ENCODE measurements around the gene EML5. TPM values are rescaled to one million over a fixed set of nuclear protein-coding genes. Genes with fewer than 3 reads are reported as not detected.

EML5 gene
- total RNA-seq, 1 experiment from 2014 or later, result 0.32 TPM

GRCh38 chr14:88562831-88563686 is 229.7 kb downstream of the EML5 start, which contains the start of gene ZC3H14:
Gene ZC3H14, plus strand, starts transcription at chr14:88563037. Its CDS starts 97 bp downstream, at chr14:88563134.
- CTCF ChIA-PET, result no interaction called here
- Histone ChIP-seq H3K9me3 (ENCODE audit: low read depth, low read length, poor library complexity, severe bottlenecking) (no peaks in the 10 kb centered on the region), H3K36me3 (ENCODE audit: insufficient read depth, low read length, poor library complexity, severe bottlenecking) (peaks cover 14% of the 10 kb centered on the region), H3K27ac (ENCODE audit: low read depth, low read length, poor library complexity, severe bottlenecking) (peak within 1 kb of the TSS; percentile 95), H3K4me3 (ENCODE audit: low read depth, low read length, poor library complexity, severe bottlenecking) (peak within 1 kb of the TSS; percentile 94), H3K4me1 (ENCODE audit: insufficient read depth, low read length, poor library complexity, severe bottlenecking) (peaks cover 4% of the 10 kb centered on the region), H3K27me3 (replicated peaks; ENCODE audit: insufficient read depth, low read depth, low read length, poor library complexity) (no peaks in the 10 kb centered on the region)
- POLR2A ChIA-PET (ENCODE audit: low non-redundant PET), result no interaction called here
- no TSS peak for BruUV-seq (replicated peaks)
- intact Hi-C loops (cut with micrococcal nuclease; ENCODE audit: unreplicated experiment), result loop anchor here (2.0 kb wide), 1 partner anchor 374 kb away; no protein-coding TSS in a partner anchor
- DNase-seq (ENCODE audit: low spot score), result peak; percentile 94
- TF ChIP-seq EZH2 (IDR thresholded peaks at IDR 0.05; ENCODE audit: borderline replicate concordance, low read depth, low read length, poor library complexity, severe bottlenecking) (no peak), CTCF (conservative IDR thresholded peaks at IDR 0.05; ENCODE audit: low read depth, low read length) (no peak)

- Histone ChIP-seq H3K4me1 (ENCODE audit: insufficient read depth, low read length, poor library complexity, severe bottlenecking) (peaks cover 4% of the 10 kb centered on the region), H3K9me3 (ENCODE audit: low read depth, low read length, poor library complexity, severe bottlenecking) (no peaks in the 10 kb centered on the region), H3K27ac (ENCODE audit: low read depth, low read length, poor library complexity, severe bottlenecking) (peak overlapping the region; percentile 95), H3K36me3 (ENCODE audit: insufficient read depth, low read length, poor library complexity, severe bottlenecking) (peaks cover 8% of the 10 kb centered on the region), H3K27me3 (replicated peaks; ENCODE audit: insufficient read depth, low read depth, low read length, poor library complexity) (no peaks in the 10 kb centered on the region), H3K4me3 (ENCODE audit: low read depth, low read length, poor library complexity, severe bottlenecking) (peak overlapping the region; percentile 94)
- CTCF ChIA-PET, result no interaction called here
- intact Hi-C loops (cut with micrococcal nuclease; ENCODE audit: unreplicated experiment), result loop anchor here (2.0 kb wide), 1 partner anchor 374 kb away; no protein-coding TSS in a partner anchor
- DNase-seq (ENCODE audit: low spot score), result no peak
- BruUV-seq (replicated peaks), result no TSS peak
- POLR2A ChIA-PET (ENCODE audit: low non-redundant PET), result no interaction called here
- no peak for TF ChIP-seq CTCF (conservative IDR thresholded peaks at IDR 0.05; ENCODE audit: low read depth, low read length)
These were observed 230.3 kb downstream of the EML5 start for GRCh38 chr14:88562532-88562830.

Other genes starting within 250 kb of the EML5 start
- gene PTPN21, start 237.9 kb downstream of the EML5 start, total RNA-seq (2021), result 6.1 and 6.5 TPM in 2 replicates
- gene ZC3H14, start 229.9 kb downstream of the EML5 start, total RNA-seq (2021), result 91.0 and 93.2 TPM in 2 replicates
- 26.6 and 29.3 TPM in 2 replicates for gene TTC8, start 31.7 kb upstream of the EML5 start, total RNA-seq (2021)